IMR-90 (cell line): Measurements from ENCODE around the gene TNIP2. TPM values are rescaled to one million over a fixed set of nuclear protein-coding genes. Genes with fewer than 3 reads are reported as not detected.

Experiments used
- ATAC-seq: fragments of 200-7000 bp; cut with Tn5 transposase; 2 replicates; pipeline ENCODE4 v1.9.1; 2020; ENCODE audit warnings: low read depth, mild to moderate bottlenecking, moderate library complexity
- BruUV-seq: library from RNA; stranded (reverse); fragments of 400-500 nt; replicated peaks from 2 replicates; lab custom pipeline; 2021; lab: Mats Ljungman, UMichigan
- CTCF ChIA-PET: fragments of 300-600 bp; formaldehyde crosslinking; extraction: SDS; loops from one replicate; lab custom pipeline; 2021; ENCODE audit warnings: antibody characterized with exemption; lab: Yijun Ruan, JAX
- POLR2A ChIA-PET: fragments of 300-600 bp; sonication (Branson Sonifier 250); formaldehyde crosslinking; loops from one replicate; lab custom pipeline; 2022; ENCODE audit warnings: antibody characterized with exemption; ENCODE audit not compliant: unreplicated experiment; lab: Charles Lee
- DNase-seq: peaks from one replicate; pipeline ENCODE4 v3.0.0; 2013
- H2AFZ ChIP-seq: replicated peaks from 2 replicates; pipeline ENCODE3; 2013; ENCODE audit warnings: low read length, mild to moderate bottlenecking; ENCODE audit not compliant: poor library complexity
- H2AK5ac ChIP-seq: 2 replicates; pipeline ENCODE4 v1.6.1; 2013; ENCODE audit warnings: low read depth, low read length, inconsistent platforms
- H2AK9ac ChIP-seq: replicated peaks from 2 replicates; pipeline ENCODE3; 2013; ENCODE audit warnings: mild to moderate bottlenecking, low read depth, low read length, moderate library complexity; ENCODE audit not compliant: poor library complexity
- H2BK120ac ChIP-seq: 2 replicates; pipeline ENCODE4 v1.6.1; 2013; ENCODE audit warnings: low read depth, low read length, inconsistent platforms
- H2BK15ac ChIP-seq: 3 replicates; pipeline ENCODE4 v1.6.1; 2013; ENCODE audit warnings: low read depth, low read length, inconsistent platforms
- H2BK20ac ChIP-seq: 2 replicates; pipeline ENCODE4 v1.6.1; 2013; ENCODE audit warnings: low read depth, mild to moderate bottlenecking, inconsistent platforms, low read length, moderate library complexity
- H2BK5ac ChIP-seq: 2 replicates; pipeline ENCODE4 v1.6.1; 2013; ENCODE audit warnings: mild to moderate bottlenecking, low read depth, low read length, inconsistent platforms; ENCODE audit not compliant: poor library complexity, severe bottlenecking
- H3K14ac ChIP-seq: replicated peaks from 2 replicates; pipeline ENCODE4 v1.6.1; 2013; ENCODE audit warnings: low read depth, low read length, inconsistent platforms
- H3K18ac ChIP-seq: 2 replicates; pipeline ENCODE4 v1.6.1; 2013; ENCODE audit warnings: low read depth, low read length, control low read depth
- H3K23ac ChIP-seq: 2 replicates; pipeline ENCODE4 v1.6.1; 2013; ENCODE audit warnings: low read depth, low read length, inconsistent platforms
- H3K27ac ChIP-seq: 2 replicates; pipeline ENCODE4 v1.5.1; 2013; ENCODE audit warnings: mild to moderate bottlenecking, control low read depth, low read length; ENCODE audit not compliant: insufficient read depth
- H3K27me3 ChIP-seq: 2 replicates; pipeline ENCODE4 v1.6.1; 2013; ENCODE audit warnings: low read length; ENCODE audit not compliant: control insufficient read depth, insufficient read depth
- H3K36me3 ChIP-seq: 2 replicates; pipeline ENCODE4 v1.6.1; 2013; ENCODE audit warnings: low read length, mixed read lengths; ENCODE audit not compliant: control insufficient read depth, insufficient read depth
- H3K4ac ChIP-seq: 2 replicates; pipeline ENCODE4 v1.6.1; 2013; ENCODE audit warnings: low read depth, low read length, inconsistent platforms
- H3K4me1 ChIP-seq: 2 replicates; pipeline ENCODE4 v1.6.1; 2013; ENCODE audit warnings: low read length, mixed read lengths; ENCODE audit not compliant: control insufficient read depth, insufficient read depth
- H3K4me2 ChIP-seq: 2 replicates; pipeline ENCODE4 v1.6.1; 2013; ENCODE audit warnings: low read depth, mild to moderate bottlenecking, control low read depth, low read length, moderate library complexity
- H3K4me3 ChIP-seq: 2 replicates; pipeline ENCODE4 v1.5.1; 2013; ENCODE audit warnings: low read depth, mild to moderate bottlenecking, control low read depth, low read length, moderate library complexity; ENCODE audit not compliant: insufficient read depth
- H3K56ac ChIP-seq: 2 replicates; pipeline ENCODE4 v1.6.1; 2013; ENCODE audit warnings: low read length, inconsistent platforms; ENCODE audit not compliant: insufficient read depth; ENCODE audit errors: extremely low read depth
- H3K79me1 ChIP-seq, 2 experiments: 2 replicates each; pipeline ENCODE4 v1.6.1; 2013; ENCODE audit warnings: low read length in 2 of 2, inconsistent platforms in 1 of 2, low read depth in 1 of 2
- H3K9ac ChIP-seq: 2 replicates; pipeline ENCODE4 v1.6.1; 2013; ENCODE audit warnings: low read depth, low read length, control low read depth
- H3K9me1 ChIP-seq: 2 replicates; pipeline ENCODE4 v1.6.1; 2013; ENCODE audit warnings: low read length, inconsistent platforms; ENCODE audit not compliant: insufficient read depth
- H3K9me3 ChIP-seq: 2 replicates; pipeline ENCODE4 v1.6.1; 2013; ENCODE audit warnings: low read length; ENCODE audit not compliant: control insufficient read depth, insufficient read depth
- H4K20me1 ChIP-seq: 2 replicates; pipeline ENCODE4 v1.6.1; 2013; ENCODE audit warnings: low read length, inconsistent platforms; ENCODE audit not compliant: insufficient read depth
- H4K5ac ChIP-seq: 2 replicates; pipeline ENCODE4 v1.6.1; 2013; ENCODE audit warnings: mild to moderate bottlenecking, low read depth, low read length, control low read depth
- H4K8ac ChIP-seq, 2 experiments: 2 replicates each; pipeline ENCODE4 v1.6.1; 2013; ENCODE audit warnings: low read depth in 2 of 2, low read length in 2 of 2, control low read depth in 1 of 2, inconsistent platforms in 1 of 2
- H4K91ac ChIP-seq: 2 replicates; pipeline ENCODE4 v1.6.1; 2013; ENCODE audit warnings: low read depth, low read length, inconsistent platforms; ENCODE audit not compliant: insufficient read depth
- CHD1 ChIP-seq: IDR thresholded peaks from 2 replicates; pipeline ENCODE4 v1.6.1; 2012; ENCODE audit warnings: low read depth, low read length, improper control_type of control experiment
- ELK1 ChIP-seq: fragments of 150-350 bp; IDR thresholded peaks from 2 replicates; pipeline ENCODE4 v1.6.1; 2016; ENCODE audit warnings: low read depth, mild to moderate bottlenecking, low read length, moderate library complexity, borderline replicate concordance
- FOS ChIP-seq: fragments of 150-350 bp; IDR thresholded peaks from 2 replicates; pipeline ENCODE4 v1.6.1; 2016; ENCODE audit warnings: low read depth, low read length
- MAFK ChIP-seq: IDR thresholded peaks from 2 replicates; pipeline ENCODE4 v1.6.1; 2012; ENCODE audit warnings: low read depth, low read length, improper control_type of control experiment
- MAZ ChIP-seq: IDR thresholded peaks from 2 replicates; pipeline ENCODE4 v1.6.1; 2012; ENCODE audit warnings: low read depth, mild to moderate bottlenecking, low read length, improper control_type of control experiment, moderate library complexity, borderline replicate concordance
- MXI1 ChIP-seq: IDR thresholded peaks from 2 replicates; pipeline ENCODE4 v1.6.1; 2012; ENCODE audit warnings: low read depth, mild to moderate bottlenecking, low read length, moderate library complexity, borderline replicate concordance
- POLR2A ChIP-seq: IDR thresholded peaks from 2 replicates; pipeline ENCODE4 v1.6.1; 2012; ENCODE audit warnings: mild to moderate bottlenecking, low read depth, low read length
- WGBS, 2 experiments: methylation state at CpG; one replicate each; pipeline versions ENCODE4 v1.1.5 to v1.1.7; 2013; ENCODE audit warnings: missing lambda C conversion rate in 2 of 2; ENCODE audit not compliant: insufficient read length in 1 of 2; ENCODE audit errors: extremely low coverage in 2 of 2; 5-methylcytosine and 5-hydroxymethylcytosine counted together
- dilution Hi-C: fragments of 300-500 bp; cut with HindIII; formaldehyde crosslinking; loops from one replicate; pipeline ENCODE4 v1.14.3; 2018; ENCODE audit warnings: low sequenced_read_pairs; ENCODE audit not compliant: unreplicated experiment
- in situ Hi-C: fragments of 300-500 bp; cut with MboI; formaldehyde crosslinking; loops from 3 replicates; pipeline ENCODE4 v1.14.3; 2019; ENCODE audit warnings: low sequenced_read_pairs, inconsistent platforms, mixed read lengths
- intact Hi-C: fragments of 100-400 bp; cut with micrococcal nuclease; formaldehyde crosslinking; loops from 2 replicates; pipeline ENCODE4 v1.10.0; 2022
- polyA plus RNA-seq, 3 experiments: library from polyadenylated mRNA; depleted of rRNA; stranded (reverse); fragments of >200 nt; gene quantifications; 2 replicates each; pipeline ENCODE4 v1.2.3, GENCODE V29; 2012; ENCODE audit warnings: low replicate concordance in 1 of 3
- total RNA-seq: library from RNA; depleted of rRNA; stranded (reverse); fragments of >200 nt; gene quantifications from 2 replicates; pipeline ENCODE4 v1.2.3, GENCODE V29; 2012

Gene TNIP2
- total and polyA plus RNA-seq, 2 of the 4 experiments (the other 2 are of a cell fraction) = 33.3 to 38.5 TPM

GRCh38 chr4:2723751-2724150, 32.4 kb downstream of the TNIP2 start:
- Histone ChIP-seq H3K27me3 (no peaks in the 10 kb centered on the region), H2BK20ac (no peak overlapping the region), H3K56ac (no peak overlapping the region), H3K9me1 (peaks cover 5% of the 10 kb centered on the region; the same call in 1 of the 2 replicates), H3K14ac (no peak overlapping the region), H3K9ac (no peak overlapping the region), H3K4ac (no peak overlapping the region), H2AK5ac (no peak overlapping the region), H4K5ac (no peak overlapping the region), H2BK15ac (no peak overlapping the region), H3K4me1 (no peaks in the 10 kb centered on the region), H2BK120ac (no peak overlapping the region), H2BK5ac (no peak overlapping the region), H4K91ac (no peak overlapping the region), H3K4me3 (no peak overlapping the region), H3K36me3 (peaks cover 24% of the 10 kb centered on the region), H2AFZ (no peak overlapping the region), H3K9me3 (no peaks in the 10 kb centered on the region), H4K20me1 (no peaks in the 10 kb centered on the region), H3K4me2 (no peak overlapping the region), H3K23ac (no peak overlapping the region), H4K8ac (no peak overlapping the region), H3K18ac (no peak overlapping the region), H3K79me1 (peaks cover 8 to 14% of the 10 kb centered on the region in 2 experiments; a peak in 3 of 4 replicates), H3K27ac (no peak overlapping the region), H2AK9ac (no peak overlapping the region)
- CTCF ChIA-PET = no interaction called here
- in situ Hi-C loops = no loop called here
- POLR2A ChIA-PET = no interaction called here
- no peak for DNase-seq
- TF ChIP-seq MXI1 = no peak
- TF ChIP-seq MAZ = no peak
- TF ChIP-seq MAFK = no peak
- no peak for TF ChIP-seq POLR2A
- TF ChIP-seq FOS = no peak
- TF ChIP-seq CHD1 = no peak
- no peak for TF ChIP-seq ELK1
- WGBS, 2 experiments = no CpG with 5 or more reads among the region's 3 CpGs
- intact Hi-C loops = no loop called here
- BruUV-seq = no TSS peak
- dilution Hi-C loops = no loop called here
- no peak for ATAC-seq
